Ramos (cell line): Measurements from ENCODE around the gene LCP2.

Experiments
- in situ Hi-C: fragments of 300-500 bp; cut with MboI; formaldehyde crosslinking; loops from one replicate; pipeline ENCODE4 v1.14.3; 2022; ENCODE audit warnings: low sequenced_read_pairs; ENCODE audit not compliant: unreplicated experiment

The LCP2 gene

DNA sequence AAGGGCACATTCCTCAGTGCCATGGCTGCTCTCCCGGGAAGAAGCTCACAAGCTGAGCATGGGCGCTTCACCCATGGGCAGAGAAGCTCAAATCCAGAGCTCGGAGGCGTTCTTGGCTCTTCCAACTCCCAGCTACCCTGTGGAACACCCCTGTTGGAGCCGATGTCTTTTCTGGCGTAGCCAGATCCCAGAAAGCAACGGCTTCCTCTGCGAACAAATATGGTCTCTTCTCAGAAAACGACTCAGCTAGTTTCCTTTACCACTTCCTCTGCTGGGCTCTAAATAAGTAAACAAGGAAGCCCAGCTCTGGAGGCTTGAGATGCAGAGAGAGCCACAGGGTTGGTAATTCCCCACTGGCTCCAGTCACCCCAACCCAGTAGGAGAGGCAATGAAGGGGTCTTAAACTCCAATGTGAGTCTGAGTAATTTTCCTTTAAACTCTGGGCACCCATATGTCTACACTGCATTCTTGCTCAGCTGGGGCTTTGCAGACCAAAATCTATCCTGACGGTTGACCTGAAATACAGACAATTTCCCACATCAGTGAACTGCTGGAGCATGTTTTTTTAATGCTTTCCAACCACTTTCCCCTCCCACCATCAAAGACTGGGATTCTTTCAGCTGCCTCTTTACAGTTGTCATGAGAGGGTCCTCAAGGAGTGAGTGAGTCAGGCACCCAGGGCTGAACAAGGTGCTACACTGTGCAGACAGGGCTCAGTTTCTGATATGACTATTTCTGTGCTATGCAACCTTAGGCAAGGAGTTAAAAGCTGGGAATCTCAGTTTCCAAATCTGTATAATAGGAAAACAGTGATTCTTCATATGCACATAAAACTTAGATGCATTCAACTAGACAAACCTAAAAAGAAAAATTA lies at the start of gene LCP2:
LCP2 (minus strand) TSS at position 189 of the 874 bp plus-strand sequence; CDS start at position 23, 166 bp downstream.
- in situ Hi-C loops: no loop called here

DNA sequence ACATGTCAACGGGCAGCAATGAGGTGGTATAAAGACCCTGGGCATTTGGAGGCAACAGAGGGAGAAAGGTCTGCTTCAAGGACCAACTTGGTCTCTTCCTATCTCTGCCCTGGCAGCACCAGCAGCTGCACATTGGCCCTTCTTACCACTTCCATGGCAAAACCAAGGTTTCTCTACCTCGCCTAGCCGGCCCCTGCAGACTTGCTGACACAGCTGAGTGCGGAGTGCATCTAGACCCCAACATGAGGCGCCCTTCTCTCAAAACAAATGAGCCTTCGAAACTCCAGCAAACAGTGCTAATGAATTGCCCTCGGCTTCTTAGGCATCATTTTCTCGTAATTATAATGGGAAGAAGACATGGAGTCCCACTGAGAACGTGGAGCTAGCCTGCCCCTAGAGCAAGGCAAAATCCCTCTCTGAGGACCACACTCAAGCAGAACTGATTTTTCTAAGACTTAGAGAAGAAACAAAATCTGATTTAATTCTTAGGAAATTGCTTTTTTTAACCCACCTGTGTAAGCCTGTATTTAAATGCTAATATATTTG lies 49.5 kb upstream of the LCP2 start:
- in situ Hi-C loops: no loop called here

DNA sequence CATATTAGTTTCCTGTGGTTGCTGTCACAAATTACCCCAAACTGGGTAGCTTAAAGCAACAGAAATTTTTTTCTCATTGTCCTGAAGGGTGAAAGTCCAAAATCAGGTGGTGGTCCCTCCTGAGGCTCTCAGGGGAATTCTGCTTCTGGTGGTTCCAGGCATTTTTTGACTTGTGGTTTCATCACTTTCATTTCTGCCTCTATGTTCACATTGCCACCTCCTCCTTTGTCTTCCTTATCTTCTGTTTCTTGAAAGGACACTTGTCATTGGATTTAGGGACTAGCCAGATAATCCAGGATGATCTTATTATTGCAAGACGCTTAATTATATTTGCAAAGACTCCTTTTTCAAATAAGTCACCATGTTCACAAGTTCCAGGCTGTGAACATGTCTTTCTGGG lies 48.4 kb upstream of the LCP2 start:
- in situ Hi-C loops: no loop called here

DNA sequence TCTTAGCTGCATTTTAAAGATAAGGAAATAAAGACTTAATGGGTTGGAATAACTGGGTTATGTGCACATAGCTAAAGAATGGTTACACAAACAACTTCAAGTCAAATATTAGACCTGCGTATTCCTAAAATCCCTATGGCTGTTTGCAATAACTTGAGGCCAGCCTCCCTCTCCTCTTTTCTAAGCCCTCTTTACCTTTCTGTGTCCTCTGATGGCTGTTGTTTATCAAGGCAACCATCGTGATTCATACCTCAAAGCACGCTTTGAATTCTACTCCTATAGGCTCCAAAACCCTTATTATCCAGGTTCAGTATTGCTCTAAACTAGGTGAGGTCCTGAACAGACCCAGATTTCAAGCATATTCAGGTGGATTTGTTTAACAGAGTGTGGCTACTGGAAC lies 45.6 kb upstream of the LCP2 start:
- in situ Hi-C loops: no loop called here

DNA sequence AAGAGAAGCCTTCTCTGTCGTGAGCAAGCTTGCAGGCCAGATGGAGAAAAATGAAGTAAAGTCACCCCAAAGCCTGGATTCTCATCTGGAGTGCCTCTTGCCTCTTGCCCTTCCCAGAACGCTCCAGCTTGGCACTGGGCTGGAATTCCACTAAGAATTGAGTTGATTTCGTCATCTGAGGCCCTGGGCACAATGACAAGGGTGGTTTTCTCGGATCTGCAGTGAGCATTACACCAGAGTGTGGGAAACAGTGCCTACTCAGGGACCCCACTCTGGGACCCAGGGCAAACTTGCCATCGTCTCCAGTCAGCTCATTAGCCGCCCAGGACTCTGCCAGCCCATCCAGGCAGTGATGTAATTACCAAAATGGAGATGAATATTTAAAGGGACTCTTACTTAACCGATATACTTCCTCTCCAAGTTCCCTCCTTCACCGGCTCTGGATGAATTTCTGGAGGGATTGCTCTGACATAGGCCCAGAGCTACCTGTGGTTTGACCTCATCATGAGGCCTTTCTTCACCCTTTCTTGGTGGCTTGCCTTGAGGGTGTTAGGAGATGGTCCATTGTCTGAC lies 44.7 kb upstream of the LCP2 start:
- in situ Hi-C loops: no loop called here

- in situ Hi-C loops: no loop called here
These were observed 44.0 kb upstream of the LCP2 start for GRCh38 chr5:170341545-170341944.

DNA sequence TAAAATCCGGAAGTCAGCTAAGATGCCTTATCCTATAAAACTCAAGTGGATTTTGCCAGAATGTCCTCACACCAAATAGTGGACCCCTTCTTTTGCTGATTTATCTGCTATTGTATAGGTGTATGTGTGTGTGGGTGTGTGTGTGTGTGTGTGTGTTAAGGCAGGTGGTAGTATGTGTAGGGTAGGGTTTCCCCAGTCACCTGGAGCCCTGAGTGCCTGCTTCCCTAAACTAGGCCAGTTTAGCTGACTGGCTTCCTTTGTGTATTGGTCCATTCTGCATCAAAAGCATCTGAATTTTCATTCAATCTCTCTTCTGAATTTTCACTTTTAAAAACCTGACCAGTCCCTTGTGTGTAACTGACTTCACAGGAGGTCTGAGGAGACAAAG lies 42.2 kb upstream of the LCP2 start:
- in situ Hi-C loops: no loop called here

GRCh38 chr5:170338933-170339779 lies 41.6 kb upstream of the LCP2 start:
- in situ Hi-C loops: no loop called here

DNA sequence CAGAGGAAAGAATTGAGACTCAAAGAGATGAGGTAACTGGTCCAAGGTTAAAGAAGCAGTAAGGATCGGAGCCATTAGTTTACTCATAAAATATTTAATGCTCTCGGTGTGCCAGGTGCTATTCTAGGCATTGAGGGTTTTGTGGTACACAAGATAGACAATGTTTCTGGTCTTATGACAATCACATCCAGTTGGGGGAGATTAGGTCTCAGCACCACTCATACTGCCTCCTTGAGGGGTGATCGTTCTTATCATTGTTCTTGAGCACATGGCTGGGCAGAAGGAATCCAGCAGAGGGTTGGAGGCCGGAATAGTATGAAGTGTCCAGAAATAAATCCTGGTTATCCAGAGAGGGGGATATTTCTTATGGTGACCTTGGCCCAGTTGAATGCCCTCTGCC lies 40.7 kb upstream of the LCP2 start:
- in situ Hi-C loops: no loop called here

GRCh38 chr5:170337045-170337733 lies 39.6 kb upstream of the LCP2 start:
- in situ Hi-C loops: no loop called here

DNA sequence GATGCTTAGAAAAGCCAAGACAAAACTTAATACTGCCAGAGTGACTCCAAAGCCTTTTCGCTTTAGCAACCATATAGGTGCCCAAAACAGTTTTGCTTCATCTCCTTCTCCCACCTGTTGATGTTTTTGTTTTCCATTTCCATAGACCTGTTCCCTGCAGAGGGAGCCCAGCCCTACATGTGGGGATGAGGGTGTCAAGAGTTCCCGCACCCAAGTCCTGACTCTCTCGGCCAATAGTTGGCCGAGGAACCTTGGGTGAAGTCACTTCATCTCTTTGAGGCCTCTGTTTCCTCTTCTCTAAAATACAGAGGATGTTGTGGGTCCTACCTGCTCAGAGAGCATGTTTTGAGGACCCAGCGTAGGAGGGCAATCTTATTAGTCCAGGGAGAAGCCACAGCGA lies 38.5 kb upstream of the LCP2 start:
- in situ Hi-C loops: no loop called here

DNA sequence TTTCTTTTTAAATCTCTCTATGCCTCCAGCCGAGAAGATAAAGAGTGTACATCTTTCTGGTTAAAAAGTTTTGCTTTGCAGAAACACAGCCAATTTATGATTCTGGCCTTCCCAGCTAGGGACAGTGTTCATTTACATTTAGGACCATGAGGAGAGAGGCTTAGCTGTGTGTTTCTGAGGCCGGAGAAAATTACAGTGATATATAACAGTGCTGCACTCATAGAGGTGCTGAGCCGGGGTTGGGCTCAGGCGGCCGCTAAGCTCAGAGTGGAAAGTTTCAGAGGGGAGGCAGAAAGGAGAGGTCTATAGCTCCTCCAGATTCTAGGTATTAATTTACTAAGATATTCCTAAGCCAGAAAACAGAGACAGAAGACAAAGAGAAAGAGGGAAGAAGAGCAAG lies 37.0 kb upstream of the LCP2 start:
- in situ Hi-C loops: no loop called here

DNA sequence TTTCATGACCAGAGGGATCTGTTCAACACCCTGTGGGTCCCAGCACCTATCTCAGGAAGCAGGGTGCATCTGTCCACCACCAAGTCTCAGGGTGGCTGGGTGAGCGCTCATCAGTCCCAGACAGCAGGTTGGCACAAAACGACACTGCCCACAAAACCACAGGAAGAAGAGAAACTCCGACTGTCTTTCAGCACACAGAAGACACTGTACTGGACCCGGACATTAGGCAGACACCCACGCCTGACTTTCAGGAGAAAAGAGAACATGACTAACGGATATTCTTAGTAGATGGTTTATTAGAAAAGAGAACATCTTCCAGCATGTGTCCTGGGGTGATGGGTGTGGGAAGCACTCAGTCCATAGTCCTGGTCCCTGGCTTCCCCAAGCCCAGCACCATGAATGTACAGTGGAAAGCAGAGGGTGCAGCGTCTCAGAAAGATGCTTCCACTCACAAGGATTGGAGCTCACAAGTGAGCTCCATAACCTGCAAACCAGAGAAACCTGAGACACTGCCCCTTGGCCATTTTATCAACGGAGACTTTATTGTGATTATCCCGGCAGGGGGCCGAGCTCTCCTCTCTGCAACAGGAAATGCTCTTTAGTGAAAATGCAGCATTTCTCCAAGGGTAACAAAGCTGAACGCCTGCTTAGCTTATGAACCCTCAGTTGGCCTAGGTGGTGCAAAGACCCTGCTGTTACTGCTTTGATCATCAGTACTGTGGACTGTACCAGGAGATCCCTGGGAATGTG lies 35.8 kb upstream of the LCP2 start:
- in situ Hi-C loops: no loop called here

DNA sequence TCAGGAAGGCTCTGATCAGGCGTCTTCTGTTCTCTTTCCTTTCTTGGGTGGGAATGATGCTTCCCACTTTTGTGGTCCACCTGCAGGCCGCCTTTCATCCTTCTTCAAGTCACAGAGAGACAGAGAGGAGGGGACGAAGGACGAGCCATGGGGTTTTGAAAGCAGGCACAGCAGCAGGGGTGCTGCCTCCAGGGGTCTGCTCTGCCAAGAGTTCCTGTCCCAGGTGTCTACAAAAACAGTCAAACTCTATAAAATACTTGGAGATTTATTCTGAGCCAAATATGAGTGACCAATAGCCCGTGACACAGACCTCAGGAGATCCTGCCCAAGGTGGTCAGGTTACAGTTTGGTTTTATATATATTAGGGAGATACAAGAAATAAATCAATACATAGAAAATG lies 34.5 kb upstream of the LCP2 start:
- in situ Hi-C loops: no loop called here

DNA sequence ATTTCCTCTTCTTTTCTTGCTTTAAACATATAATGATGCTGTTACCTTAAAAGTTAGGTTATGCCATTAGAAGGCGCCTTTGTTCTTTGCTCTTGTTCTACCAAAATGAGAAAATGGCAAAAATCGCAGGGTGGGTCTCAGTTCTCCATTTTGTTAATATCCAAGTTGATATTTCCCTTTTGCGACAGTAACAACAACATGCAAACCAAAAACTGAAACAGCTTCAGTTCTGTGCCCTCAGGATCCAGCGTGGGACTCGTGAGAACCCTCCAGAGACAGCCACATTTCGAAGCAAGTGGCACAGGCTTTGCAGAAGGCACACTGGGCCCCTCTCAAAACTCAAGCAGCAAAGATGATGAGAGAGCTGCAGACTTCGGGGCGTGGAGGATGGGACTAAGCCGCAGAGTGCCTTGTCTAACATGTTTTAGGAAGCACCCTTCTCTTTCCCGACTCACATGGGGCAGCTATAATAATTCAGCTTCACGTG lies 33.0 kb upstream of the LCP2 start:
- in situ Hi-C loops: no loop called here

DNA sequence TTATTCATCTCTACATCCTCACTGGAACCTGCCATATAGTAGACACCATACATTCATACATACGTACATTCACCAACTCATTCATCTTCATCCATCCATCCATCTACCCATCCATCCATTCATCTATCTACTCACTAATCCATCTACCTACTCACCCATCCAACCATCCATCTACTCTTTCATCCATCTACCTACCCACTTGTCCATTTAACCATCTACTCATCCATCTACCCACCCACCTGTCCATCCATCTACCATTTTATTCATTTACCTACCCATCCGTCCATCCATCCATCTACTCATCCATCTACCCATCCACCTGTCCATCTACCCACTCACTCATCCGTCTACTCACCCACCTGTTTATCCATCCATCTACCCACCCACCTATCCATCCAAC lies 31.9 kb upstream of the LCP2 start:
- in situ Hi-C loops: no loop called here

GRCh38 chr5:170327829-170328228 lies 30.3 kb upstream of the LCP2 start:
- in situ Hi-C loops: no loop called here

DNA sequence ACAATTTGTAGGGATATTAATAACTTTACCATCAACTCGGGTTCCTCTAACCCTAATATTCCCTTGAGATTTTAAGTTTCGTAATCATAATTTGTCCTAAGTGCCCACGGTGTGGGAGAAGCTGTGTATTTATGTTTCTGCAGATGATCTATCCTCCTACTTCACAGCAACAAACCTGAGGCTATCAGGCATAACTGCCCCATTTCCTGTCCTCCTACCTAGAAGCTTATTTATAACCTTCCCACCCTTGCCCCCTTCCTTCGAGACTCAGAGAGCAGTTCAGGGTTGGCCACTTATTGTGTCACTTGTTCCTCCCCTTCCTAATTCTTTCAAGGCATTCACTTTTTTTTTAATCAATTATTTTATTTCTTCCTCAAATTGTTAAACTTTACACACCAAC lies 29.6 kb upstream of the LCP2 start:
- in situ Hi-C loops: no loop called here

- in situ Hi-C loops: no loop called here
These were observed 21.7 kb upstream of the LCP2 start for GRCh38 chr5:170319301-170319700.
